CD4-positive, alpha-beta memory T cell (primary cell): ENCODE results near the gene PNCK. TPM values are rescaled to one million over a fixed set of nuclear protein-coding genes. Genes with fewer than 3 reads are reported as not detected.

Source experiments
- CTCF ChIA-PET: fragments of 350-600 bp; sonication (Branson Sonifier 250); formaldehyde crosslinking; loops from one replicate; lab custom pipeline; 2021; ENCODE audit warnings: inconsistent platforms; ENCODE audit not compliant: partially characterized antibody; lab: Charles Lee
- POLR2A ChIA-PET: fragments of 350-600 bp; sonication (Branson Sonifier 250); formaldehyde crosslinking; loops from one replicate; lab custom pipeline; 2021; ENCODE audit not compliant: partially characterized antibody; lab: Charles Lee
- DNase-seq, 5 donors: peaks; one replicate each; pipeline versions ENCODE4 v3.0.0 to v3.0.0-alpha.2; 2020 to 2022; ENCODE audit warnings: mixed read lengths in 1 of 5
- H3K27ac ChIP-seq: one replicate; pipeline ENCODE4 v1.7.0; 2013; ENCODE audit warnings: low read depth, low read length
- H3K27me3 ChIP-seq: 2 replicates; pipeline ENCODE4 v1.7.0; 2013; ENCODE audit warnings: mild to moderate bottlenecking, low read length, moderate library complexity; ENCODE audit not compliant: insufficient read depth
- H3K36me3 ChIP-seq: 2 replicates; pipeline ENCODE4 v1.7.0; 2013; ENCODE audit warnings: mild to moderate bottlenecking, low read length, moderate library complexity; ENCODE audit not compliant: insufficient read depth
- H3K4me1 ChIP-seq: 2 replicates; pipeline ENCODE4 v1.7.0; 2013; ENCODE audit warnings: mild to moderate bottlenecking, low read length, moderate library complexity; ENCODE audit not compliant: insufficient read depth
- H3K4me3 ChIP-seq, 2 donors: one replicate each; pipeline ENCODE4 v1.7.0; 2013; ENCODE audit warnings: low read length in 2 of 2, mild to moderate bottlenecking in 1 of 2
- H3K9me3 ChIP-seq, 2 donors: one replicate each; pipeline ENCODE4 v1.7.0; 2013; ENCODE audit warnings: low read length in 2 of 2, control low read depth in 1 of 2; ENCODE audit not compliant: control insufficient read depth in 1 of 2
- H3K27ac Mint-ChIP-seq, 7 donors: one replicate each; pipeline ENCODE4 v1.8.0; 2020 to 2021; ENCODE audit warnings: mixed read lengths in 7 of 7, mild to moderate bottlenecking in 6 of 7, inconsistent platforms in 3 of 7, moderate library complexity in 3 of 7
- H3K27me3 Mint-ChIP-seq, 2 donors: one replicate each; pipeline ENCODE4 v1.8.0; 2020 to 2021; ENCODE audit warnings: mixed read lengths in 2 of 2
- H3K36me3 Mint-ChIP-seq, 2 donors: one replicate each; pipeline ENCODE4 v1.8.0; 2020 to 2021; ENCODE audit warnings: mixed read lengths in 2 of 2, inconsistent platforms in 1 of 2, mild to moderate bottlenecking in 1 of 2
- H3K4me1 Mint-ChIP-seq, 4 donors: one replicate each; pipeline ENCODE4 v1.8.0; 2020 to 2021; ENCODE audit warnings: mixed read lengths in 4 of 4, mild to moderate bottlenecking in 1 of 4
- H3K4me3 Mint-ChIP-seq, 8 donors: one replicate each; pipeline ENCODE4 v1.8.0; 2020 to 2021; ENCODE audit warnings: mixed read lengths in 8 of 8, mild to moderate bottlenecking in 7 of 8, moderate library complexity in 6 of 8, inconsistent platforms in 3 of 8
- H3K9me3 Mint-ChIP-seq, 8 donors: one replicate each; pipeline ENCODE4 v1.8.0; 2020 to 2021; ENCODE audit warnings: mixed read lengths in 8 of 8, mild to moderate bottlenecking in 5 of 8, inconsistent platforms in 3 of 8, moderate library complexity in 1 of 8
- intact Hi-C: fragments of 100-400 bp; cut with micrococcal nuclease; formaldehyde crosslinking; loops from one replicate; pipeline ENCODE4 v1.15.1; 2023
- polyA plus RNA-seq, 2 donors: library from polyadenylated mRNA; unstranded; fragments of 300-500 nt; fragmentation: Illumina TruSeq; gene quantifications; one replicate each; pipeline ENCODE4 v1.2.3, GENCODE V29; 2021
- total RNA-seq, 2 experiments: library from RNA; stranded (reverse); gene quantifications; one replicate each; pipeline ENCODE4 v1.2.3, GENCODE V29; 2021

The PNCK gene
- total and polyA plus RNA-seq, 4 experiments from 2014 or later, result not detected

- DNase-seq, result no peak
- intact Hi-C loops, result no loop called here
- Mint-ChIP-seq H3K36me3 (no peaks in the 10 kb centered on the region), H3K27me3 (peaks cover 2 to 7% of the 10 kb centered on the region in 2 donors), H3K27ac (no peak overlapping the region), H3K4me1 (no peaks in the 10 kb centered on the region), H3K4me3 (no peak overlapping the region), H3K9me3 (peaks cover 0 to 11% (median 7%) of the 10 kb centered on the region in 8 donors)
- H3K4me3 ChIP-seq, result no peak overlapping the region
- no peaks in the 10 kb centered on the region for H3K36me3 ChIP-seq
- H3K27ac ChIP-seq, result no peak overlapping the region
- no peaks in the 10 kb centered on the region for H3K9me3 ChIP-seq
- POLR2A ChIA-PET, result no interaction called here
- CTCF ChIA-PET, result interaction anchor here (1.4 kb wide), 1 partner anchor 13 kb away, joined by 3 read pairs; no protein-coding TSS in a partner anchor
- H3K27me3 ChIP-seq, result no peaks in the 10 kb centered on the region
- H3K4me1 ChIP-seq, result no peaks in the 10 kb centered on the region
Measured at GRCh38 chrX:153631907-153632594, 41.6 kb downstream of the PNCK start.

- ChIA-PET POLR2A (no interaction called here), CTCF (interaction anchor here (1.4 kb wide), 1 partner anchor 13 kb away, joined by 3 read pairs; no protein-coding TSS in a partner anchor)
- Mint-ChIP-seq H3K36me3 (no peaks in the 10 kb centered on the region), H3K4me1 (no peaks in the 10 kb centered on the region), H3K27ac (no peak overlapping the region), H3K4me3 (no peak overlapping the region), H3K27me3 (peaks cover 2 to 7% of the 10 kb centered on the region in 2 donors), H3K9me3 (peaks cover 0 to 11% (median 7%) of the 10 kb centered on the region in 8 donors)
- no peak overlapping the region for H3K27ac ChIP-seq
- intact Hi-C loops, result no loop called here
- H3K4me3 ChIP-seq, result no peak overlapping the region
- no peaks in the 10 kb centered on the region for H3K9me3 ChIP-seq
- DNase-seq, result no peak
- H3K36me3 ChIP-seq, result no peaks in the 10 kb centered on the region
- H3K4me1 ChIP-seq, result no peaks in the 10 kb centered on the region
- H3K27me3 ChIP-seq, result no peaks in the 10 kb centered on the region
Measured at GRCh38 chrX:153631346-153631745, 42.3 kb downstream of the PNCK start.

- no peaks in the 10 kb centered on the region for H3K4me1 ChIP-seq
- no peaks in the 10 kb centered on the region for H3K36me3 Mint-ChIP-seq
- H3K27ac ChIP-seq, result no peak overlapping the region
- H3K4me3 Mint-ChIP-seq, result no peak overlapping the region
- H3K27ac Mint-ChIP-seq, result no peak overlapping the region
- ChIA-PET POLR2A (interaction anchor here (0.6 kb wide), 1 partner anchor 56 kb away, joined by 3 read pairs; no protein-coding TSS in a partner anchor), CTCF (no interaction called here)
- H3K4me1 Mint-ChIP-seq, result no peaks in the 10 kb centered on the region
- no peak overlapping the region for H3K4me3 ChIP-seq
- H3K36me3 ChIP-seq, result no peaks in the 10 kb centered on the region
- intact Hi-C loops, result no loop called here
- H3K9me3 ChIP-seq, result no peaks in the 10 kb centered on the region
- no peaks in the 10 kb centered on the region for H3K27me3 ChIP-seq
- peaks cover 0 to 11% (median 7%) of the 10 kb centered on the region in 8 donors for H3K9me3 Mint-ChIP-seq
- DNase-seq, result no peak
- H3K27me3 Mint-ChIP-seq, result peaks cover 2 to 7% of the 10 kb centered on the region in 2 donors
Measured at GRCh38 chrX:153628665-153629064, 44.9 kb downstream of the PNCK start.

GRCh38 chrX:153628129-153628528, 45.5 kb downstream of the PNCK start:
- CTCF ChIA-PET, result no interaction called here
- Mint-ChIP-seq H3K4me1 (no peaks in the 10 kb centered on the region), H3K4me3 (no peak overlapping the region), H3K36me3 (no peaks in the 10 kb centered on the region), H3K27me3 (peaks cover 2 to 7% of the 10 kb centered on the region in 2 donors), H3K9me3 (peaks cover 0 to 11% (median 7%) of the 10 kb centered on the region in 8 donors), H3K27ac (no peak overlapping the region)
- H3K4me3 ChIP-seq, result no peak overlapping the region
- POLR2A ChIA-PET, result interaction anchor here (0.6 kb wide), 1 partner anchor 57 kb away, joined by 3 read pairs; no protein-coding TSS in a partner anchor
- no peak for DNase-seq
- intact Hi-C loops, result no loop called here
- no peaks in the 10 kb centered on the region for H3K36me3 ChIP-seq
- H3K27ac ChIP-seq, result no peak overlapping the region
- no peaks in the 10 kb centered on the region for H3K27me3 ChIP-seq
- H3K4me1 ChIP-seq, result no peaks in the 10 kb centered on the region
- H3K9me3 ChIP-seq, result no peaks in the 10 kb centered on the region

GRCh38 chrX:153627675-153628111, 45.9 kb downstream of the PNCK start:
- Histone ChIP-seq H3K27ac (no peak overlapping the region), H3K4me3 (no peak overlapping the region), H3K27me3 (no peaks in the 10 kb centered on the region), H3K4me1 (no peaks in the 10 kb centered on the region), H3K9me3 (no peaks in the 10 kb centered on the region), H3K36me3 (no peaks in the 10 kb centered on the region)
- ChIA-PET POLR2A (interaction anchor here (0.6 kb wide), 1 partner anchor 57 kb away, joined by 3 read pairs; no protein-coding TSS in a partner anchor), CTCF (no interaction called here)
- H3K9me3 Mint-ChIP-seq, result peaks cover 0 to 11% (median 7%) of the 10 kb centered on the region in 8 donors
- H3K27me3 Mint-ChIP-seq, result peaks cover 2 to 7% of the 10 kb centered on the region in 2 donors
- H3K36me3 Mint-ChIP-seq, result no peaks in the 10 kb centered on the region
- H3K4me3 Mint-ChIP-seq, result no peak overlapping the region
- DNase-seq, result no peak
- no peak overlapping the region for H3K27ac Mint-ChIP-seq
- H3K4me1 Mint-ChIP-seq, result no peaks in the 10 kb centered on the region
- intact Hi-C loops, result no loop called here

- H3K27ac ChIP-seq, result no peak overlapping the region
- Mint-ChIP-seq H3K4me3 (no peak overlapping the region), H3K4me1 (no peaks in the 10 kb centered on the region), H3K27ac (no peak overlapping the region), H3K9me3 (peaks cover 0 to 11% (median 7%) of the 10 kb centered on the region in 8 donors), H3K27me3 (peaks cover 4 to 7% of the 10 kb centered on the region in 2 donors), H3K36me3 (no peaks in the 10 kb centered on the region)
- intact Hi-C loops, result no loop called here
- no peaks in the 10 kb centered on the region for H3K9me3 ChIP-seq
- no peaks in the 10 kb centered on the region for H3K36me3 ChIP-seq
- H3K4me1 ChIP-seq, result no peaks in the 10 kb centered on the region
- POLR2A ChIA-PET, result no interaction called here
- no peaks in the 10 kb centered on the region for H3K27me3 ChIP-seq
- no peak for DNase-seq
- CTCF ChIA-PET, result no interaction called here
- H3K4me3 ChIP-seq, result no peak overlapping the region
Measured at GRCh38 chrX:153626863-153627674, 46.5 kb downstream of the PNCK start.

GRCh38 chrX:153626025-153626633, 47.5 kb downstream of the PNCK start:
- H3K36me3 ChIP-seq, result no peaks in the 10 kb centered on the region
- H3K27me3 ChIP-seq, result no peaks in the 10 kb centered on the region
- CTCF ChIA-PET, result no interaction called here
- H3K4me3 ChIP-seq, result no peak overlapping the region
- DNase-seq, result no peak
- no peak overlapping the region for H3K4me3 Mint-ChIP-seq
- H3K4me1 Mint-ChIP-seq, result no peaks in the 10 kb centered on the region
- H3K36me3 Mint-ChIP-seq, result no peaks in the 10 kb centered on the region
- peaks cover 0 to 6% (median 4%) of the 10 kb centered on the region in 8 donors for H3K9me3 Mint-ChIP-seq
- peaks cover 4 to 7% of the 10 kb centered on the region in 2 donors for H3K27me3 Mint-ChIP-seq
- no peak overlapping the region for H3K27ac Mint-ChIP-seq
- H3K27ac ChIP-seq, result no peak overlapping the region
- intact Hi-C loops, result no loop called here
- POLR2A ChIA-PET, result no interaction called here
- no peaks in the 10 kb centered on the region for H3K4me1 ChIP-seq
- no peaks in the 10 kb centered on the region for H3K9me3 ChIP-seq
